ENCODE measurements around the gene SIN3A. TPM values are rescaled to one million over a fixed set of nuclear protein-coding genes. Genes with fewer than 3 reads are reported as not detected.
"Not testable (repeated sequence)": the region's sequence is repeated elsewhere in the genome, so short reads cannot be mapped to it uniquely, and the experiment has no call there.

SIN3A gene
- total RNA-seq, 1 donor from 2014 or later: 96.4 TPM

DNA sequence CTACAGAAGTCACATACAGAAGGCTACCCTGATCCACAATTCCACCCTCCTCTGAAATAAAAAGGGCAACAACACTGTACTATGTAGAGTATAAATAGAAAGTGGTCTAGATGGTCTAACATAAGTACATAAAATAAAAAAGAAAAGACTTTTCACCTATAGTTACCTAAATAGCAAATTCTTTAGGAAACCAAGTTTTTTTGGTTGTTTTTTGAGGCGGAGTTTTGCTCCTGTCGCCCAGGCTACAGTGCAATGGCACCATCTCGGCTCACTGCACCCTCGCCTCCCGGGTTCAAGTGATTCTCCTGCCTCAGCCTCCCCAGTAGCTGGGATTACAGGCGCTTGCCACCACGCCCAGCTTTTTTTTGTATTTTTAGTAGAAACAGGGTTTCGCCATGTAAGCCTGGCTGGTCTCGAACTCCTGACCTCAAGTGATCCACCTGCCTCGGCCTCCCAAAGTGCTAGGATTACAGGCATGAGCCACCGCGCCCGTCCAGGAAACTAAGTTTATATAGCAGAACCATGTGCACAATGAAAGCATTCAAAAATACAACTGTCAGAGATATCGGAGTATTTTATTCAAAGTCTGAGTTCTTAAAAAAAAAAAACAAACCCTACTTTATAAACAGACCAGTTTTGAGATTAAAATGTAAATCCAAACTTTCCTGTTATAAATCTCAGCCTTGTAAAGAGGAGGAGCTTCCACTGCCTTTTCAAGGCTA is 1.7 kb downstream of the SIN3A start:
- no peak for TF ChIP-seq CTCF (IDR thresholded peaks at IDR 0.05; ENCODE audit: unreplicated experiment)
- Mint-ChIP-seq H3K36me3 (ENCODE audit: insufficient read depth) (peaks cover 4% of the 10 kb centered on the region), H3K4me1 (ENCODE audit: low read depth) (peaks cover 17% of the 10 kb centered on the region), H3K27me3 (no peaks in the 10 kb centered on the region), H3K9me3 (ENCODE audit: low read depth) (no peaks in the 10 kb centered on the region), H3K27ac (peak overlapping the region; percentile 98), H3K4me3 (ENCODE audit: low read depth) (peak overlapping the region; percentile 93)
- DNase-seq (ENCODE audit: low spot score, unreplicated experiment): no peak

DNA sequence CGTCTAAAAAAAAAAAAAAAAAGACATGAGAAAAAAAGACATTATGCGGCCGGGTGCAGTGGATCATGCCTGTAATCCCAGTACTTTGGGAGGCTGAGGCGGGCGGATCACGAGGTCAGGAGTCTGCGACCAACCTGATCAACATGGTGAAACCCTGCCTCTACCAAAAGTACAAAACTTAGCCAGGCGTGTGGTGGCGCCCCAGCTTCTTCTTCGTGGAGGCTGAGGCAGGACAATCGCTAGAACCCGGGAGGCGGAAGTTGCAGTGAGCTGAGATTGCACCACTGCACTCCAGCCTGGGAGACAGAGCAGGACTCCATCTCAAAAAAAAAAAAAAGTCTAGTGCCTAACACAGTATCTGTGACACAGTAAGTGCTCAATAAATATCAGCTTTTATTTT is 3.3 kb downstream of the SIN3A start:
- H3K9me3 Mint-ChIP-seq (ENCODE audit: low read depth); H3K36me3 Mint-ChIP-seq (ENCODE audit: insufficient read depth); H3K27me3 Mint-ChIP-seq; H3K27ac Mint-ChIP-seq; DNase-seq (ENCODE audit: low spot score, unreplicated experiment); H3K4me3 Mint-ChIP-seq (ENCODE audit: low read depth): not testable (repeated sequence)
- H3K4me1 Mint-ChIP-seq (ENCODE audit: low read depth): peaks cover 16% of the 10 kb centered on the region

DNA sequence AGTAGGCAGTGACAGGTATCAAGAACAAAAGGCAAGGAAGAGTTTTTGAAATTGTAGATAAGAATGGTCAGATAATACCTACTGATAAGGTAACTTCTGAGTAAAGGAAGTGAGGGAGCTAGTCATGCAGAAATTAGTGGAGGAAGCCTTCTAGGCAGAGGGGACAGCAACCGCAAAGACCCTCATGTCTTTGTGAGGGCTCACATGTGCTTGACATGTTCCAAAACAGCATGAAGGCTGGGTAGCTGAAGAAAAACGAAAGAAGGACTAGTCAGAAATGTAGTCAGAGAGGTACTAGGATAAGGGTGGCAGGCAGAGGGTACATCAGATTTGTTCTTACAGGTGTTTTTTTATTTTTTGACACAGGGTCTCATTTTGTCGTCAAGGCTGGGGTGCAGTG is 5.3 kb downstream of the SIN3A start:
- H3K4me1 Mint-ChIP-seq (ENCODE audit: low read depth): peaks cover 11% of the 10 kb centered on the region
- H3K9me3 Mint-ChIP-seq (ENCODE audit: low read depth): no peaks in the 10 kb centered on the region
- peak overlapping the region; percentile 56 for H3K27ac Mint-ChIP-seq
- no peak for TF ChIP-seq CTCF (IDR thresholded peaks at IDR 0.05; ENCODE audit: unreplicated experiment)
- H3K36me3 Mint-ChIP-seq (ENCODE audit: insufficient read depth): peaks cover 8% of the 10 kb centered on the region
- DNase-seq (ENCODE audit: low spot score, unreplicated experiment): no peak
- H3K4me3 Mint-ChIP-seq (ENCODE audit: low read depth): no peak overlapping the region
- H3K27me3 Mint-ChIP-seq: no peaks in the 10 kb centered on the region

- H3K36me3 Mint-ChIP-seq (ENCODE audit: insufficient read depth); H3K27me3 Mint-ChIP-seq; H3K4me1 Mint-ChIP-seq (ENCODE audit: low read depth); H3K27ac Mint-ChIP-seq; H3K4me3 Mint-ChIP-seq (ENCODE audit: low read depth); DNase-seq (ENCODE audit: low spot score, unreplicated experiment); H3K9me3 Mint-ChIP-seq (ENCODE audit: low read depth): not testable (repeated sequence)
Measured at GRCh38 chr15:75445324-75445723, 6.2 kb downstream of the SIN3A start.

- H3K9me3 Mint-ChIP-seq (ENCODE audit: low read depth); H3K4me1 Mint-ChIP-seq (ENCODE audit: low read depth); DNase-seq (ENCODE audit: low spot score, unreplicated experiment); H3K27me3 Mint-ChIP-seq; H3K4me3 Mint-ChIP-seq (ENCODE audit: low read depth); H3K27ac Mint-ChIP-seq: not testable (repeated sequence)
- H3K36me3 Mint-ChIP-seq (ENCODE audit: insufficient read depth): peaks cover 11% of the 10 kb centered on the region
Measured at GRCh38 chr15:75443972-75444453, 7.5 kb downstream of the SIN3A start.

DNA sequence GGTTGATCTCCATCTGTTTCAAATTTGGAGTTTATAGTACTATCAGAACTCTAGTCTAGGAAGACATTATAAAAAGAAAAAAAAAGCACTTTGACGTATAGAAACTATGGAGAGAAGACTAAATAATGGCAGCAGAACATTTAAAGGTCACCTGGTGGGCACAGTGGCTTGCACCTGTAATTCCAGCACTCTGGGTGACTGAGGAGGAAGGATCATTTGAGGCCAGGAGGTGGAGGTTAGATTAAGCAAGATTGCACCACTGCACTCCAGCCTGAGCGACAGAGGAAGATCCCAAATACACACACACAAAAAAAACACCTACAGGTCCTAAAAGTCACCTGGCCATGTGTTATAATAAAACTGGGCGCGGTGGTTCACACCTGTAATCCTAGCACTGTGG is 13.8 kb downstream of the SIN3A start:
- Mint-ChIP-seq H3K4me3 (ENCODE audit: low read depth) (no peak overlapping the region), H3K36me3 (ENCODE audit: insufficient read depth) (peaks cover 15% of the 10 kb centered on the region), H3K4me1 (ENCODE audit: low read depth) (no peaks in the 10 kb centered on the region), H3K9me3 (ENCODE audit: low read depth) (no peaks in the 10 kb centered on the region), H3K27ac (peak overlapping the region; percentile 19), H3K27me3 (no peaks in the 10 kb centered on the region)
- no peak for DNase-seq (ENCODE audit: low spot score, unreplicated experiment)
- no peak for TF ChIP-seq CTCF (IDR thresholded peaks at IDR 0.05; ENCODE audit: unreplicated experiment)

- no peak for TF ChIP-seq CTCF (IDR thresholded peaks at IDR 0.05; ENCODE audit: unreplicated experiment)
- no peaks in the 10 kb centered on the region for H3K9me3 Mint-ChIP-seq (ENCODE audit: low read depth)
- peak overlapping the region; percentile 83 for H3K27ac Mint-ChIP-seq
- peaks cover 14% of the 10 kb centered on the region for H3K36me3 Mint-ChIP-seq (ENCODE audit: insufficient read depth)
- no peaks in the 10 kb centered on the region for H3K27me3 Mint-ChIP-seq
- H3K4me3 Mint-ChIP-seq (ENCODE audit: low read depth): no peak overlapping the region
- no peak for DNase-seq (ENCODE audit: low spot score, unreplicated experiment)
- peaks cover 1% of the 10 kb centered on the region for H3K4me1 Mint-ChIP-seq (ENCODE audit: low read depth)
Measured at GRCh38 chr15:75436881-75437280, 14.6 kb downstream of the SIN3A start.
